Skin of body (tissue), 2 donors: ENCODE results near the gene SLC40A1. TPM values are rescaled to one million over a fixed set of nuclear protein-coding genes. Genes with fewer than 3 reads are reported as not detected.

ENCODE experiments used
- DNase-seq: peaks from one replicate; lab custom pipeline; 2025; lab: John Stamatoyannopoulos, UW
- total RNA-seq: library from RNA; depleted of rRNA; stranded (reverse); fragments of >200 nt; gene quantifications from one replicate; pipeline ENCODE4 v1.2.3, GENCODE V29; 2014

Gene SLC40A1
- total RNA-seq, 1 donor from 2014 or later = 265 TPM

DNA sequence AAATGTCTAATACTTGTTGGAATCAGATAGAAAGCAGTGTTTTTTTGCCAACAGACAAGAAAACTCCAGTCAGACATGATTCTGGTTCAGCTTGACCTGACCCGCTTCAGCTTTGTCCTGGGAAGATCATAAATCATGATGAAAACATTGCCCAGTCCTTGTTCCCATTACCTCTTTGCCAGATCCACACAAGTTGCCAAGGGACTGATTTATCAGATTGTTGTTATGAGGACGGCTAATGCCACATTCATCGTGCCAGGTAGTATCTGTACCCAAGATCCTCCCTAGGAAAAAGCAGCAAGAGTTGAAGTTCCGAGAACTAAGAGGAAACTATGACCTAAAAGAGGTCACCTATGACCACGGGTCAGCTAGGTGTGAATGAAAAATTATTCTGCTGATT is 39.0 kb downstream of the SLC40A1 start:
- no peak for DNase-seq

DNA sequence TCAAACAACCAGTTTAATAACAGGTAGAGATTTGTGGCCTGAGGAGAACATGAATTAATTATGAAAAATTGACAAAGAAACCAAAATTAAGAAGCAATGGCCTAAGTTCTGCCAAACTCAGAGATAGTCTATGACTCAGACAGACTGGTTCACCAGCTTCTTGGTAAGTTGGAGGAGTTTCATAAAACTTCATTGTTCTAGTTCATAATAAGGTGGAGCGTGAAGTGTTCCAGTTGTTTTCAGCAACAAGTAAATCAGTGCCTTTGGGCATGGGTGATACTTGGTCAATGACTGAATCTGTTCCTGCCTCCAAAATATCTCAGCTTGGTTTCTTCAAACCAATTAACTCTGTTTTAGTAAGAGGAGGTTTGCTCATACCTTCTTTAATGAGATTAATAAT is 40.0 kb downstream of the SLC40A1 start:
- no peak for DNase-seq

GRCh38 chr2:189538402-189538801 is 42.2 kb downstream of the SLC40A1 start:
- no peak for DNase-seq

DNA sequence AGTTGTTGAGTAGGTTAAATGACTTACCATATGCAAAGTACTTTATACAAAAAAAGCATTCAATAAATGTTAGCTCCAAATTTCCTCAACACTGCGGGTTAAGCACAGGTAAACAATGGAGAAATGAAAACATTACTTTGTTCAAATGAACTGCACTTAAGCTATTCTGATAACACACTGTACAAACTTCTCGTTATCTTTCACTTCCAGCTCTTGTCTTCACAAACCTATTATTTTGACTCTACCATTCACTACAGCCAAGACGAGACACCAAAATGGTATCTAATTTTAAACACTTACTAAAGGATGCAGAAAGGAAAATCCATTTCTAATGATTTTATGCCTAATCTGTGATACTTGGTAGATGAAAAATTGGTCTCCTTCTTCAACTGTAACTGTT is 43.8 kb downstream of the SLC40A1 start:
- DNase-seq = no peak

GRCh38 chr2:189534854-189535832 is 45.4 kb downstream of the SLC40A1 start:
- peak; percentile 23 for DNase-seq

DNA sequence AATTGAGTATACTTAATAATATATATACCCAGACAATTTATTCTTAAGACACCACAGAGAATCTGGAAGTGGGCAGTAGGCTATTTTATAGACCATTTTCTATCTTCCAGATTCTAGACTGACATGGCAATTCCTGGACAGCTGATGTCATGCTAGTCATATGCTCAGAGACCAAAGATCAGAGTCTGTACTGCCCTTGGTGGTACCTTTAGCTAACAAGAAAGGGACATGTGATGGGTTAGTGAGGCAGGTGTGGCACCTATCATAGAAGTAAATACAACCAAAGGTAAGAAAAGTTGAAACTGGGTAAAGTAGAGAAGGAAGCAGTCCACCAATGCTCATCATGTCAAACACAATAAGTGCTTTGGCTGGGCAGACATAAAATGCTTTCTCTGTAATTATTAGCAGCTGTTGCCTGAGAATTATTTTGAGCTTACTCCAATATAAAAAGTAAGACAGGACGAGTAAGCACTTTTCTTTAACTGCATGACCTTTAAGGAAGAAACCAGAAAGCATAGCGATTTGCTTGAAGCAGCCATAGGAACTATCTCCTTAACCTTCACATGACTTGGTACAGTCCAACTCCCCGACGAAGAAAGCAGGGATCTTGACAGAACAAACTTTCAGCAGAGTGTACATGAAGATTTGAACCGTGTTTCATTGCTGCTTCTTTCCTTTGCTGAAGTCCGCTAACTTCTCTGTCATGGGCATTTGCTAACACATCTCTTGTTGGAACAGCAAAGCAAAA is 47.1 kb downstream of the SLC40A1 start:
- no peak for DNase-seq

DNA sequence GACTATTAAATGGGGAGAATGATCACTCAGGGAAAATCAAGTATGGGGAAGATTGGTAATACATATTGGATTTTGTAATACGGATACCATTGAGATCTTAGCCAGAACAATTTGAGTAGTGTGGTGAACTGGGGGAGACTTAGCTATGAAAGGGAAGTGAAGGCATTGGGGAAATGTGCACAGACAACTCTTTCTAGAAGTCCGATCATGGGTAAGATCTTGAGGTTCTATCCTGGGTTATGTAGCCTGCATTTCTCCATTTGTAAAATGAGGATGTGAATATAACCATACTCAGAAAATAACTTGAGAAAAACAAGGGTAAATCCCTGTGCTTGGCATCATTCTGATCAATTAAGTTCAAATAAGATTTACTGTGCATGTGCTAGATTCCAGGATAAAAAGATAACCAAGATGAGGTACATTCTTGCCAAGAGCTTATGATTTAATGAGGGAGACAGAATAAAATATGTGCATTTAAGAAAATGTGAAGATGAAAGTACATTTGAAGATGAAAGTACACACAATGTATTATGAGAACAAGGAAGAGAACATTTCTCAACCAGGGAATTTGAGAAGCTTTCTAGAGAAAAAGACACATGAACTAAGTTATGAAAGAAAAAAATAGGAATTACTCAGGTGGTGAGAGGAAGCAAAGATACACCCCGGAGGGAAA is 49.5 kb downstream of the SLC40A1 start:
- no peak for DNase-seq

- DNase-seq = no peak
Measured at GRCh38 chr2:189528617-189529016, 52.0 kb downstream of the SLC40A1 start.

DNA sequence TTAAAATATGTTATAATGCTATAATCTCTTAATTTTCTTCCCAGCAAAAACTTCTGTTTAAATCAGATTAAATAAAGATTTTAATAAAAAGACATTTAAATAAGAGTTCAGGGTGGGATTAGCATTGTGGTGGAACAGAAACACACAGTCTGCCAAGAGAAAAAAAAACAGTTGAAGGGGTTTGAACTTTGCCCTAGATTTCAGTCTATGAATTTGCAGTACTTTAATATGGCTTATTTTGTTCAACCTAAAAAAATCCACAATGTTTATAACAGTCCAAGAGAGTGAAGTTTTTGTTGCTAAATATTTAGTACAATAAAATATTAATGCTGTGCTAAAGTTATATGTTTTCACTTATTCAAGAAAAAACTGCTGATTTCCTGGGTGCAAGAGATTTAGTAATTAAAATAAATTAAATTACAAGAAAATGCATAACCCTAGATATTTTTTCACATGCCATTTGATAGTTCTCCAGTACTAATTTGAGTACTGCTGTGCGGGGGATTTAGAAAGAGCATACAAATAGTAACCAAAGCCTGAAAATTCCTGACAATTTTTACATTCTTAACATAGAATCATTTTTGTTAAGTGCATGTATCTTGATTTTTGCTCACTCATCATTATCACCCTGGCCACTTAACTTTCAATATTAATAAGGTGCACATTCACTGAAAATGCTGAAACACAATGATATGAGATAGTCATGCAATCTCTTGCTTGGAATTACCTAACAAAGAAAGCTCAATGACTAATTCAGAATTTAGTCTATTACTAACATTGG is 52.6 kb downstream of the SLC40A1 start:
- no peak for DNase-seq

- DNase-seq = no peak
Measured at GRCh38 chr2:189527041-189527750, 53.4 kb downstream of the SLC40A1 start.

- no peak for DNase-seq
Measured at GRCh38 chr2:189526241-189526640, 54.3 kb downstream of the SLC40A1 start.

DNA sequence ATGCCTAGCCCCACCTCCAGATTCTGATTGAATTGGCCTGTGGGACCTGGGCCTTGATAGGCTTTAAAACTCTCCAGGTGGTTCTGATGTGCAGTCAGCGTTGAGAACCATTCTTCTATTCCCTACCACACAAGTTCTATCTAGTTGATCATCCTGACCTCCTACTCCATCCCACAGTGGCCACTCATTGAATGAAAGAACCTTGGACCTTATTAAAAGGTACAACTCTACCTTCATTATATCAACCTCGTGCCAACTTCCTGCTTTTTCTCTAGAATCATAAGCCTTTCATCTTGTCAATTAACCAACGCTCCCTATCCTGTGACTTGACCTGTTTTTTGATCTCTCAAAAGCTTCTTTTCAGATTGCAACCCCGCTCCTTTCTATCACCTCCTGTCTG is 55.8 kb downstream of the SLC40A1 start:
- DNase-seq = no peak

DNA sequence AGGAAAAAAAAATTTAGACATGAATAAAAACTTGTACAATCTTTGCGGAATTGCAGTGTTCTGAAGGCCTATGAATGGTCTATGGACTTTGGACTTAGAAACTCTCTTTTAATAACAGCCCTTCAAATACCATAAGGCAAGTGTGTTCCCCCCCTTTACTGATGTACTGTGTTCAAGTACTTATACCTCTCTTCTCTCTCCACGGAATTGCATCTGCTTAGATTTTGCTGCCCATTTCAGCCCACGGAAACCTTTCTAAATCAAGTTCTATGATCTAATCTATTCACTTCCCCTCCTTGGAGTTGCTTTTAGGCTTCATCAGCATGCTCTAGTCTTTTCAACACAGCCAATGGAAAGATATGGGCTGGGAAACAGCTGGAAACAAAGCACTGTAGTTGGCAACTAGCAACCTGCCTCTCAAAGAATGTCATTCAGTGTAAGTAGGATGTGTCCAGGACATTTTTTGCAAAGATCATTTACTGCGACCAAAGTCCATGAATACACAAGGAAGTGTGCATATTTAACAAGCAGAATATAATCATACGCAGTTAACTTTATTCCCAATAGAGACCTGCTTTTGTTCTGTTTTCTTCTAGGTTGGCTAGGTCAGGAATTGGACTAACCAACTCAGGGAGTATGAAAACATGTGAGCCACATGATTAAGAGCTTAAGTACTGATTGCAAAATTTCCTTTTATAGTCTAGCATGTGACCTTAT is 58.0 kb downstream of the SLC40A1 start:
- DNase-seq = no peak

DNA sequence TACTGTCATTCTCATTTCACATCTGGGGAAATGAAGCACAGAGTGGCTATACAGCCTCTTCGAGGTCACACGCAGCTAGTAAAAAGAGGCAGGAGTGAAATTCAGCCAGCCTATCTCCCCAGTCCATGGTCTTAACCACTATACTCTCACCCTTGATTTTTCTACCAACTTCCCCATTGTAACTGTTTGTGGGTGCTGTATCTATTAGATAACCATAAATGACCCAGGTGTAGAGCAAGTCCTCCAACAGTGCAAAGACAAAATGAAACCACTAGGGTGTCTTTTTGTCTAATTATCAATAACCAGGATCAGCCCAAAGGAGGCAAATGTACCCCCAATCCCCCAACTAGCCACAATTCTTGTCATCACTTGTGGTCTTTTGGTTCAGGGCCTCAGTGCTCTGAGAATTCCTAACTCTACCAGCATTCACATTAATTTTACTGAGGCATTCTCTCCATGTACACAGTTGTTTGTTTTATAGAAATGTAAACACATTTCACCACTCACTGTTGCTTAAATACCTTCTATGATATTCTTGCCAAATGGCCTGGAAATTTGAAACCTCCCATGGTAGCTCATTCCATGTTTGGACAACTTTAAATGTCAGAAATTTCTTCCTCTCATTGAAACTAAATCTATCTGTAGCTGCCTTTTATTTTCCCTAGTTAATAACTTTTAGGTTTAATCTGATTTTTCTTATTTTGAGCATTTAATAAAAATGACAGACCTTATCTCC is 58.7 kb downstream of the SLC40A1 start:
- no peak for DNase-seq

GRCh38 chr2:189519631-189520387 is 60.8 kb downstream of the SLC40A1 start:
- DNase-seq = no peak

DNA sequence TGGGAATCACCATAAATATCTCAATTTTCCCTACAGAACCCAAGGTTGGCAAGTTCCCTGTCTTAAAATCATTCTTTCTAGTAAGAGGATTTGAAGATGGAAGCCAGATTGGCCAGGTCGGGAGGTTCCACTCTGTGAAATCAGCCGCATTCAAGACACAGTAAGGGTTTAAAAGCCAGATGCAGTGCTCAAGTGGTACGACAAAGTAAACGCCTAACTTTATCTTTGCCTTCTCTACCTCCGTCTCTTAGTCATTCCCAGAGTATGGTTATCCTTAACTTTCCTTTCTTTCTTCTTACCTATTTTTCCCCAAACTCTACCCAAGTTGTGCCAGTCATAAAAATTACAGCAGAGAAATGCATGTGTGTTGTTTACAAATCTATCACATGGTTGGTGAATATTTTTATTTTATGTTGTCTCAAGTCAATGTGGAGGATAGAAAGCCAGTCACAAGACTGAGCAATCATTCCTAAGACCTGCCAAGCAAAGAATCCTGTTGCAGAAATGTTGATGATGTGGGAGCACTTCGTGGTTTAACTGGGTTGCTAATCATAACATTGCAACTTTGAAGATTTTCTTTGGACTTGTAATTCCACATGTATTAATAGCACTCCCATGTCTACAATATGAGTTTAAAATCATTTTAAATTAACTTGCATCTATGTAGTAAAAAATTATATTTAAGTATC is 62.6 kb downstream of the SLC40A1 start:
- no peak for DNase-seq

DNA sequence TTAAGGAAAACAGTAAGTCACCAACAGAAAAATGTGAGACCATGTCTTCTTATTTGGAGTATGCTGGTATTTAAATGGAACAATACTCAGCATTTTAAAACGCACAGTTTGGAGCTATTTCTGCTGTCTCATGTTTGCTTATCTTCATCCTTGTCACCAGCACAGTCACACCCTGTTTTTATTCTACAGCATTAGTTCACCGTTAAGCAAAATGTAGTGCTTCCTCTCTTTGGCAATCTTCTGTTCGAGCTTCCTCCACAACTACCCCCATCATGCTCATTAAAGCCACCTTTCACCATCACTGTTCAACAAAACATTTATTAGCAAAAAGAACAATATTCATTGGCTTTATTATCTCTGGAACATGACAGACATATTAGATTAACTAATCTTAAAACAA is 64.0 kb downstream of the SLC40A1 start:
- no peak for DNase-seq

GRCh38 chr2:189515264-189515663 is 65.3 kb downstream of the SLC40A1 start:
- no peak for DNase-seq
